HG03060 (cell line): ENCODE results near the gene IMMP2L.
"Not testable (repeated sequence)": the region's sequence is repeated elsewhere in the genome, so short reads cannot be mapped to it uniquely, and the experiment has no call there.

Experiments used
- ATAC-seq: cut with Tn5 transposase; IDR thresholded peaks from one replicate; pipeline ENCODE4 v1.9.1; 2021; ENCODE audit warnings: low read depth, moderate number of reproducible peaks; ENCODE audit not compliant: unreplicated experiment

The IMMP2L gene

GRCh38 chr7:111091593-111092358, 470.5 kb downstream of the IMMP2L start:
- ATAC-seq = peak; percentile 25

- no peak for ATAC-seq
Observed at GRCh38 chr7:111090846-111091245, 471.4 kb downstream of the IMMP2L start, which contains the start of gene LRRN3. LRRN3 (plus strand) TSS chr7:111091127; CDS start chr7:111122773, 31,646 bp downstream.

GRCh38 chr7:111089822-111090426, 472.4 kb downstream of the IMMP2L start:
- no peak for ATAC-seq

- no peak for ATAC-seq
Observed at GRCh38 chr7:111088328-111088727, 474.0 kb downstream of the IMMP2L start.

GRCh38 chr7:111086532-111086931, 475.8 kb downstream of the IMMP2L start:
- ATAC-seq = no peak

GRCh38 chr7:111085356-111085755, 476.9 kb downstream of the IMMP2L start:
- no peak for ATAC-seq

GRCh38 chr7:111083413-111083812, 478.9 kb downstream of the IMMP2L start:
- ATAC-seq = peak; percentile 98

GRCh38 chr7:111082351-111082750, 479.9 kb downstream of the IMMP2L start:
- no peak for ATAC-seq

- no peak for ATAC-seq
Observed at GRCh38 chr7:111081546-111082267, 480.6 kb downstream of the IMMP2L start.

GRCh38 chr7:111080495-111081105, 481.7 kb downstream of the IMMP2L start:
- no peak for ATAC-seq

- no peak for ATAC-seq
Observed at GRCh38 chr7:111077001-111077400, 485.3 kb downstream of the IMMP2L start.

- ATAC-seq = no peak
Observed at GRCh38 chr7:111076205-111076604, 486.1 kb downstream of the IMMP2L start.

GRCh38 chr7:111075498-111075897, 486.8 kb downstream of the IMMP2L start:
- no peak for ATAC-seq

GRCh38 chr7:111074748-111075146, 487.5 kb downstream of the IMMP2L start:
- ATAC-seq = no peak

- ATAC-seq = no peak
Observed at GRCh38 chr7:111074071-111074747, 488.1 kb downstream of the IMMP2L start.

GRCh38 chr7:111072658-111073057, 489.6 kb downstream of the IMMP2L start:
- ATAC-seq = not testable (repeated sequence)

- ATAC-seq = no peak
Observed at GRCh38 chr7:111071556-111071955, 490.7 kb downstream of the IMMP2L start.

GRCh38 chr7:111068618-111069017, 493.7 kb downstream of the IMMP2L start:
- ATAC-seq = no peak

- ATAC-seq = no peak
Observed at GRCh38 chr7:111067682-111068081, 494.6 kb downstream of the IMMP2L start.

GRCh38 chr7:111067251-111067650, 495.0 kb downstream of the IMMP2L start:
- ATAC-seq = no peak
